Parathyroid adenoma (tissue), 2 donors: ENCODE results near the gene HIRA.

ENCODE experiments used
- H2AFZ ChIP-seq: fragments of 300-600 bp; sonication (generic); one replicate; pipeline ENCODE4 v1.7.0; 2017; ENCODE audit warnings: antibody characterized with exemption, mild to moderate bottlenecking
- H3K27ac ChIP-seq: fragments of 300-600 bp; sonication (generic); one replicate; pipeline ENCODE4 v1.7.0; 2017
- H3K27me3 ChIP-seq: fragments of 300-600 bp; sonication (generic); one replicate; pipeline ENCODE4 v1.7.0; 2017; ENCODE audit warnings: low read length; ENCODE audit not compliant: control insufficient read depth, insufficient read depth
- H3K36me3 ChIP-seq: fragments of 300-600 bp; sonication (generic); one replicate; pipeline ENCODE4 v1.7.0; 2017; ENCODE audit warnings: low read length; ENCODE audit not compliant: control insufficient read depth, insufficient read depth
- H3K4me1 ChIP-seq: fragments of 300-600 bp; sonication (generic); one replicate; pipeline ENCODE4 v1.7.0; 2017; ENCODE audit warnings: control low read depth
- H3K4me2 ChIP-seq: fragments of 300-600 bp; sonication (generic); one replicate; pipeline ENCODE4 v1.7.0; 2017; ENCODE audit warnings: low read length
- H3K4me3 ChIP-seq: fragments of 300-600 bp; sonication (generic); one replicate; pipeline ENCODE4 v1.7.0; 2017; ENCODE audit warnings: low read depth, low read length
- H3K79me2 ChIP-seq: fragments of 300-600 bp; sonication (generic); one replicate; pipeline ENCODE4 v1.7.0; 2017; ENCODE audit warnings: control low read depth
- H3K9ac ChIP-seq: fragments of 300-600 bp; sonication (generic); one replicate; pipeline ENCODE4 v1.7.0; 2017; ENCODE audit warnings: mild to moderate bottlenecking
- H3K9me3 ChIP-seq: fragments of 300-600 bp; sonication (generic); one replicate; pipeline ENCODE4 v1.7.0; 2017; ENCODE audit warnings: low read length; ENCODE audit not compliant: control insufficient read depth
- TF ChIP-seq, protein P1 (sequence below): fragments of 300-600 bp; sonication (generic); IDR thresholded peaks from one replicate; pipeline ENCODE4 v1.7.0; 2017; ENCODE audit warnings: antibody characterized with exemption, mild to moderate bottlenecking
- donor health status: primary hyperparathyroidism.

The HIRA gene

GRCh38 chr22:19478901-19479354, 47.4 kb upstream of the HIRA start, which contains the start of gene UFD1:
Gene UFD1 (minus strand): TSS chr22:19479193. CDS start chr22:19479085, 108 bp downstream.
- peaks cover 4% of the 10 kb centered on the region for H3K4me1 ChIP-seq
- H2AFZ ChIP-seq: peak within 1 kb of the TSS; percentile 81
- no peaks in the 10 kb centered on the region for H3K27me3 ChIP-seq
- H3K4me2 ChIP-seq: peak within 1 kb of the TSS; percentile 100
- TF ChIP-seq, protein P1, sequence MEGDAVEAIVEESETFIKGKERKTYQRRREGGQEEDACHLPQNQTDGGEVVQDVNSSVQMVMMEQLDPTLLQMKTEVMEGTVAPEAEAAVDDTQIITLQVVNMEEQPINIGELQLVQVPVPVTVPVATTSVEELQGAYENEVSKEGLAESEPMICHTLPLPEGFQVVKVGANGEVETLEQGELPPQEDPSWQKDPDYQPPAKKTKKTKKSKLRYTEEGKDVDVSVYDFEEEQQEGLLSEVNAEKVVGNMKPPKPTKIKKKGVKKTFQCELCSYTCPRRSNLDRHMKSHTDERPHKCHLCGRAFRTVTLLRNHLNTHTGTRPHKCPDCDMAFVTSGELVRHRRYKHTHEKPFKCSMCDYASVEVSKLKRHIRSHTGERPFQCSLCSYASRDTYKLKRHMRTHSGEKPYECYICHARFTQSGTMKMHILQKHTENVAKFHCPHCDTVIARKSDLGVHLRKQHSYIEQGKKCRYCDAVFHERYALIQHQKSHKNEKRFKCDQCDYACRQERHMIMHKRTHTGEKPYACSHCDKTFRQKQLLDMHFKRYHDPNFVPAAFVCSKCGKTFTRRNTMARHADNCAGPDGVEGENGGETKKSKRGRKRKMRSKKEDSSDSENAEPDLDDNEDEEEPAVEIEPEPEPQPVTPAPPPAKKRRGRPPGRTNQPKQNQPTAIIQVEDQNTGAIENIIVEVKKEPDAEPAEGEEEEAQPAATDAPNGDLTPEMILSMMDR: no peak
- H3K4me3 ChIP-seq: peak within 1 kb of the TSS; percentile 82
- no peaks in the 10 kb centered on the region for H3K9me3 ChIP-seq
- H3K27ac ChIP-seq: peak within 1 kb of the TSS; percentile 97
- H3K9ac ChIP-seq: peak within 1 kb of the TSS; percentile 37
- peaks cover 6% of the 10 kb centered on the region for H3K79me2 ChIP-seq
- no peaks in the 10 kb centered on the region for H3K36me3 ChIP-seq

DNA sequence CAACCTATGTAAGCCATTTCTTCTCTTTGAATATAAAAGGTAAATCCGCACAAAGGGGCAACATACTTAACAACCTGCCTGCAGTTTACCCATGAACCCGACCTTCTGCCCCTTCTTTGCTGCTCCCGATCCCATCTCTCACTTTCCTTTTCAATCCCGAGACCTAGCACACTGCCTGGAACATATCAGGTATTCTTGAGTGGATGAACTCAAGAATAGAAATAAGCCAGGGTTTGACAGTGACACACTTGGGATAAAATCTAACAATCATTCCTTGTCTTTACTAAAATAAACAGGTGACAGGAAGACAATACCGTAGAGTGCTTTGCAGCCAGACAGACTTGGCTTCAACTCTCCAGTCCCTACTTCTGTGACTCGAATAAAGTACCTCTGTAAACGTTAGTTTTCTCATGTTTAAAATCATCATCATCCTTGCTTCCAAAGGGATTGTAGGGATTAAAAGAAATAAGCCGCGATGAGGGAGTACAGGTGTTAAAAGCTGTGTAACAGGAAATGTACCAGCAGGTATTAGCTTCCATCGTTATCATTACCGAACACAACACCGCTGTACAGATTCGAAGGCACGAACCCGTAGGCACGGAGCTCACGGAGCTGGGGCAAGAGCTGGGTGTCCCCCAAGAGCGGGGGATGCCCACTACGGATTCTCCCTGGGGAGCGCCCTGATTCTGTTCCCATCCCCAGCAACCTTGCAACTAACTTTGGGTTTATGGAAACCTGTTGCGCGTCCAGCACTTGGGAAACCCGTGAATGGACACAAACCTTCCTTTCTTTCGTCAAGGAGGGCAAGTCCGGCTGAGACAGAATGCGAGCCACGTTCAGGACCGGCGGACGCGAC, 46.7 kb upstream of the HIRA start:
- Histone ChIP-seq H3K27me3 (no peaks in the 10 kb centered on the region), H3K27ac (peak overlapping the region; percentile 97), H3K4me3 (peak overlapping the region; percentile 82), H3K4me1 (peaks cover 4% of the 10 kb centered on the region), H3K36me3 (no peaks in the 10 kb centered on the region), H3K79me2 (peaks cover 10% of the 10 kb centered on the region), H3K4me2 (peak overlapping the region; percentile 100), H2AFZ (peak overlapping the region; percentile 81), H3K9ac (no peak overlapping the region), H3K9me3 (no peaks in the 10 kb centered on the region)
- TF ChIP-seq, protein P1: no peak

GRCh38 chr22:19477321-19478044, 46.0 kb upstream of the HIRA start:
- H3K4me1 ChIP-seq: peaks cover 4% of the 10 kb centered on the region
- no peak overlapping the region for H2AFZ ChIP-seq
- H3K4me3 ChIP-seq: peak overlapping the region; percentile 82
- no peak overlapping the region for H3K27ac ChIP-seq
- H3K79me2 ChIP-seq: peaks cover 10% of the 10 kb centered on the region
- H3K9ac ChIP-seq: no peak overlapping the region
- no peaks in the 10 kb centered on the region for H3K36me3 ChIP-seq
- no peaks in the 10 kb centered on the region for H3K27me3 ChIP-seq
- no peaks in the 10 kb centered on the region for H3K9me3 ChIP-seq
- TF ChIP-seq, protein P1: no peak
- peak overlapping the region; percentile 100 for H3K4me2 ChIP-seq

- Histone ChIP-seq H2AFZ (no peak overlapping the region), H3K4me3 (no peak overlapping the region), H3K27ac (no peak overlapping the region), H3K4me1 (peaks cover 4% of the 10 kb centered on the region), H3K27me3 (no peaks in the 10 kb centered on the region), H3K9ac (no peak overlapping the region), H3K9me3 (no peaks in the 10 kb centered on the region), H3K4me2 (no peak overlapping the region), H3K36me3 (no peaks in the 10 kb centered on the region), H3K79me2 (peaks cover 10% of the 10 kb centered on the region)
- TF ChIP-seq, protein P1: no peak
Measured at GRCh38 chr22:19476023-19476422, 44.5 kb upstream of the HIRA start.
